ENCODE measurements around the gene SUCNR1. TPM values are rescaled to one million over a fixed set of nuclear protein-coding genes. Genes with fewer than 3 reads are reported as not detected.

SUCNR1 gene
- total and polyA plus RNA-seq, 2 donors: 0.64 to 1.1 TPM

Other genes starting within 250 kb of the SUCNR1 start
- gene AADACL2, start 139.7 kb upstream of the SUCNR1 start, total RNA-seq: 0.14 TPM
- 3.4 TPM for gene AADACL2, start 139.7 kb upstream of the SUCNR1 start, polyA plus RNA-seq
- gene AADAC, start 59.5 kb upstream of the SUCNR1 start, total RNA-seq: 0.19 TPM
- 1.7 TPM for gene AADAC, start 59.5 kb upstream of the SUCNR1 start, polyA plus RNA-seq